Panc1 (cell line): ENCODE measurements around the gene CACNA1E. TPM values are rescaled to one million over a fixed set of nuclear protein-coding genes. Genes with fewer than 3 reads are reported as not detected.

Source experiments
- ATAC-seq: fragments of 200-7000 bp; cut with Tn5 transposase; 2 replicates; pipeline ENCODE4 v1.9.1; 2020; ENCODE audit warnings: mild to moderate bottlenecking, moderate library complexity
- BruUV-seq: library from RNA; stranded (reverse); fragments of 400-500 nt; replicated peaks from 2 replicates; lab custom pipeline; 2021; lab: Mats Ljungman, UMichigan
- CTCF ChIA-PET: fragments of 300-600 bp; sonication (Branson Sonifier 250); formaldehyde crosslinking; loops from one replicate; lab custom pipeline; 2022; ENCODE audit warnings: antibody characterized with exemption; lab: Charles Lee
- POLR2A ChIA-PET: fragments of 300-600 bp; sonication (Branson Sonifier 250); formaldehyde crosslinking; loops from one replicate; lab custom pipeline; 2022; ENCODE audit warnings: antibody characterized with exemption; lab: Charles Lee
- DNase-seq: peaks from one replicate; pipeline ENCODE4 v3.0.0-alpha.2; 2010; ENCODE audit warnings: low read depth, low spot score
- H3K27ac ChIP-seq: 2 replicates; pipeline ENCODE4 v1.5.1; 2011; ENCODE audit warnings: mild to moderate bottlenecking, low read length, inconsistent platforms
- H3K27me3 ChIP-seq: fragments of 200-500 bp; sonication (Bioruptor generic); 2 replicates; pipeline ENCODE4 v1.6.0; 2014; ENCODE audit warnings: low read length, inconsistent platforms; ENCODE audit not compliant: control insufficient read depth, insufficient read depth
- H3K36me3 ChIP-seq: fragments of 200-500 bp; sonication (Bioruptor generic); 2 replicates; pipeline ENCODE4 v1.5.1; 2014; ENCODE audit warnings: inconsistent platforms, mild to moderate bottlenecking, low read length, moderate library complexity; ENCODE audit not compliant: control insufficient read depth, insufficient read depth
- H3K4me1 ChIP-seq: 2 replicates; pipeline ENCODE4 v1.5.1; 2011; ENCODE audit warnings: inconsistent platforms, mild to moderate bottlenecking, low read length, moderate library complexity; ENCODE audit not compliant: control insufficient read depth, insufficient read depth
- H3K4me3 ChIP-seq, 2 experiments: 2 replicates each; pipeline ENCODE4 v1.5.1; 2011 to 2012; ENCODE audit warnings: low read depth in 2 of 2, low read length in 2 of 2, mild to moderate bottlenecking in 2 of 2, inconsistent platforms in 1 of 2, moderate library complexity in 1 of 2
- H3K9me3 ChIP-seq: fragments of 200-500 bp; sonication (Bioruptor generic); 2 replicates; pipeline ENCODE4 v1.5.1; 2014; ENCODE audit warnings: low read depth, mild to moderate bottlenecking, inconsistent platforms, low read length, moderate library complexity; ENCODE audit not compliant: control insufficient read depth, insufficient read depth
- CTCF ChIP-seq: fragments of 450-650 bp; IDR thresholded peaks from 2 replicates; pipeline ENCODE4 v1.5.1; 2017; ENCODE audit warnings: mild to moderate bottlenecking
- POLR2AphosphoS5 ChIP-seq: IDR thresholded peaks from 2 replicates; pipeline ENCODE4 v1.6.1; 2012; ENCODE audit warnings: mild to moderate bottlenecking, low read depth, low read length, moderate library complexity
- REST ChIP-seq, 2 experiments: IDR thresholded peaks; 2 replicates each; pipeline ENCODE4 v1.6.1; 2011 to 2012; ENCODE audit warnings: low read depth in 2 of 2, control low read depth in 1 of 2, low read length in 1 of 2, mild to moderate bottlenecking in 1 of 2, moderate library complexity in 1 of 2; ENCODE audit not compliant: insufficient read depth in 1 of 2
- SIN3A ChIP-seq: IDR thresholded peaks from 2 replicates; pipeline ENCODE4 v1.6.1; 2012; ENCODE audit warnings: low read depth, mild to moderate bottlenecking, low read length, moderate library complexity, borderline replicate concordance; ENCODE audit not compliant: insufficient read depth
- TCF7L2 ChIP-seq: IDR thresholded peaks from 2 replicates; pipeline ENCODE4 v1.6.1; 2011; ENCODE audit warnings: mild to moderate bottlenecking, low read depth, low read length, inconsistent platforms
- in situ Hi-C: cut with HindIII; loops from 2 replicates; pipeline ENCODE4 v1.10.0; 2016; ENCODE audit warnings: low sequenced_read_pairs, low pct_unique_long_range_greater_than_20kb
- intact Hi-C: fragments of 100-400 bp; cut with micrococcal nuclease; formaldehyde crosslinking; loops from one replicate; pipeline ENCODE4 v1.10.0; 2022; ENCODE audit not compliant: unreplicated experiment
- total RNA-seq: library from RNA; stranded (reverse); gene quantifications from one replicate; pipeline ENCODE4 v1.2.1, GENCODE V29; 2021; ENCODE audit not compliant: unreplicated experiment

The CACNA1E gene
- total RNA-seq, 1 experiment from 2014 or later = not detected

- no peaks in the 10 kb centered on the region for H3K27me3 ChIP-seq
- ATAC-seq (no peak), DNase-seq (no peak)
- H3K36me3 ChIP-seq = no peaks in the 10 kb centered on the region
- BruUV-seq = no TSS peak
- H3K27ac ChIP-seq = no peak overlapping the region
- ChIA-PET CTCF (no interaction called here), POLR2A (no interaction called here)
- H3K9me3 ChIP-seq = no peaks in the 10 kb centered on the region
- TF ChIP-seq POLR2AphosphoS5 (no peak), CTCF (no peak), REST (IDR thresholded peaks at IDR 0.05; ENCODE audit: insufficient read depth in 1 of 2, low read depth in 2 of 2, low read length in 1 of 2) (no peak), SIN3A (no peak), TCF7L2 (no peak)
- H3K4me1 ChIP-seq = no peaks in the 10 kb centered on the region
- intact Hi-C loops (no loop called here), in situ Hi-C loops (no loop called here)
- H3K4me3 ChIP-seq = no peak overlapping the region
Observed at GRCh38 chr1:181551249-181551648, 67.9 kb downstream of the CACNA1E start.

- TF ChIP-seq POLR2AphosphoS5 (no peak), SIN3A (no peak), CTCF (no peak), TCF7L2 (no peak), REST (IDR thresholded peaks at IDR 0.05; ENCODE audit: insufficient read depth in 1 of 2, low read depth in 2 of 2, low read length in 1 of 2) (no peak)
Observed at GRCh38 chr1:181551754-181552153, 68.4 kb downstream of the CACNA1E start.

More at GRCh38 chr1:181551754-181552153, 68.4 kb downstream of the CACNA1E start:
- H3K9me3 ChIP-seq = no peaks in the 10 kb centered on the region
- in situ Hi-C loops = no loop called here
- ChIA-PET CTCF (no interaction called here), POLR2A (no interaction called here)
- intact Hi-C loops = no loop called here
- DNase-seq (no peak), ATAC-seq (no peak)
- no peak overlapping the region for H3K27ac ChIP-seq
- no peaks in the 10 kb centered on the region for H3K4me1 ChIP-seq
- H3K4me3 ChIP-seq = no peak overlapping the region
- H3K36me3 ChIP-seq = no peaks in the 10 kb centered on the region
- BruUV-seq = no TSS peak
- H3K27me3 ChIP-seq = no peaks in the 10 kb centered on the region
